Neural progenitor cell (in vitro differentiated cells): ENCODE measurements around the gene ACO2. TPM values are rescaled to one million over a fixed set of nuclear protein-coding genes. Genes with fewer than 3 reads are reported as not detected.

ENCODE experiments used
- DNase-seq: peaks from one replicate; pipeline ENCODE4 v3.0.0-alpha.2; 2016; ENCODE audit warnings: low spot score
- H2AFZ ChIP-seq: fragments of 200-600 bp; sonication (generic); replicated peaks from 2 replicates; pipeline ENCODE4 v1.6.1; 2016; ENCODE audit warnings: antibody characterized with exemption
- H3F3A ChIP-seq: fragments of 200-600 bp; sonication (generic); 2 replicates; pipeline ENCODE4 v1.6.1; 2016; ENCODE audit warnings: antibody characterized with exemption, low read depth
- H3K27ac ChIP-seq: fragments of 200-600 bp; sonication (generic); 2 replicates; pipeline ENCODE4 v1.5.1; 2016; ENCODE audit warnings: mild to moderate bottlenecking
- H3K27me3 ChIP-seq: fragments of 200-600 bp; sonication (generic); 2 replicates; pipeline ENCODE4 v1.6.1; 2016; ENCODE audit warnings: mild to moderate bottlenecking, moderate library complexity
- H3K36me3 ChIP-seq: fragments of 200-600 bp; sonication (generic); 2 replicates; pipeline ENCODE4 v1.5.1; 2016
- H3K4me1 ChIP-seq: fragments of 200-600 bp; sonication (generic); 2 replicates; pipeline ENCODE4 v1.6.1; 2016; ENCODE audit warnings: mixed run types
- H3K4me2 ChIP-seq: fragments of 200-600 bp; sonication (generic); 2 replicates; pipeline ENCODE4 v1.6.1; 2016
- H3K4me3 ChIP-seq: fragments of 200-600 bp; sonication (generic); 2 replicates; pipeline ENCODE4 v1.5.1; 2016
- H3K79me2 ChIP-seq: fragments of 200-600 bp; sonication (generic); 2 replicates; pipeline ENCODE4 v1.6.1; 2016; ENCODE audit warnings: low read depth
- H3K9ac ChIP-seq: fragments of 200-600 bp; sonication (generic); 2 replicates; pipeline ENCODE4 v1.6.1; 2016
- H3K9me3 ChIP-seq: fragments of 200-600 bp; sonication (generic); 2 replicates; pipeline ENCODE4 v1.5.1; 2016; ENCODE audit warnings: low read depth
- H4K20me1 ChIP-seq: fragments of 200-600 bp; sonication (generic); 2 replicates; pipeline ENCODE4 v1.6.1; 2016; ENCODE audit warnings: low read depth
- H3K27ac Mint-ChIP-seq: 3 replicates; pipeline ENCODE4 v1.8.0; 2021; ENCODE audit warnings: mixed read lengths
- H3K27me3 Mint-ChIP-seq: 2 replicates; pipeline ENCODE4 v1.8.0; 2022; ENCODE audit warnings: low read depth, mild to moderate bottlenecking, inconsistent platforms, moderate library complexity, mixed read lengths; ENCODE audit not compliant: insufficient read depth
- H3K36me3 Mint-ChIP-seq: 3 replicates; pipeline ENCODE4 v1.8.0; 2021; ENCODE audit warnings: mixed read lengths
- H3K4me1 Mint-ChIP-seq: 3 replicates; pipeline ENCODE4 v1.8.0; 2021; ENCODE audit warnings: mixed read lengths
- H3K4me3 Mint-ChIP-seq: 3 replicates; pipeline ENCODE4 v1.8.0; 2021; ENCODE audit warnings: mild to moderate bottlenecking, moderate library complexity, mixed read lengths
- H3K9me3 Mint-ChIP-seq: 3 replicates; pipeline ENCODE4 v1.8.0; 2020; ENCODE audit warnings: mixed read lengths
- EZH2 ChIP-seq: fragments of 200-600 bp; sonication (generic); IDR thresholded peaks from 2 replicates; pipeline ENCODE4 v1.6.1; 2017; ENCODE audit warnings: antibody characterized with exemption, mild to moderate bottlenecking, moderate library complexity
- EZH2phosphoT487 ChIP-seq: fragments of 200-600 bp; sonication (generic); IDR thresholded peaks from 2 replicates; pipeline ENCODE4 v1.6.1; 2017; ENCODE audit warnings: antibody characterized with exemption
- total RNA-seq: library from RNA; depleted of rRNA; stranded (reverse); fragments of >200 nt; gene quantifications from 2 replicates; pipeline ENCODE4 v1.2.3, GENCODE V29; 2015; ENCODE audit warnings: low replicate concordance
- TF ChIP-seq, protein P1 (sequence below): fragments of 200-600 bp; sonication (generic); IDR thresholded peaks from 2 replicates; pipeline ENCODE4 v1.5.1; 2017; ENCODE audit warnings: antibody characterized with exemption, mild to moderate bottlenecking

ACO2 gene
- total RNA-seq, 1 donor from 2014 or later, result 36.6 TPM

DNA sequence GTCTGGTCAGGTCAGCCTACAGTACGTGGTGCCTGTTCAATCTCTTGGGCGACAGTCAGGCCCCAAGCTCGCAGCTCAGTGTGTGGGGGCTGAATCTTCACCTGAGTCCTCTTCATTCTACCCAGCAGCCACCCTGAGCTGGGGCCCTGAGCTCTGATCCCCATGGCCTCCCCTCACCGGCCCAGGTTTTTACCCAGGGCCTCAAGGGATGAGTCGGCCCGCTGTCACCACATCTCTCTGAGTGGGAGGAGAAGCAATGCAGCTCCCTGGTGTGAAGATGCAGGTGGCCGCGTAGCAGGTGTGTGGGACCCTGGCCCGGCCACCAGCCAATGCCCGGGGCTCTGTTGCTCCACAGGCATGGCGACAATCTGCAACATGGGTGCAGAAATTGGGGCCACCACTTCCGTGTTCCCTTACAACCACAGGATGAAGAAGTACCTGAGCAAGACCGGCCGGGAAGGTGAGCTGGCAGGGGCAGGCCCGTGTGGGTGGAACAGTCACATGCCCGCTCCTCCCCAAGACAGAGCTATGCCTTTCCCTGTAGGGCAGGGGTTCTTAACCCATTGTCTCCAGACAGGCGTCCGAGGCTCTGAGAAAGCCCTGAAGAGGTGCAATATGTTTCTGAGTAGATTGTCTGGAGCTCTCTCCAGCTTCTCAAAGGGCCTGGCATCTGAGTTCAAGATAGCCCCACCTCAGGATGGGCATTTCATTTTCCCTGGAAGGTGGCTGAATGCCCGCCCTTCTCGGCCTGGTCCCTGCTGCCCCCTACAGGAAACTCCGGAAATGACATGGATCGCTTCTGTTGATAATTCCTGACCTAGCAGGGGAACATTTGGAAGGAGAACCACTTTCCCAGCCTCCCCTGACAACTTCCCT, 48.5 kb downstream of the ACO2 start:
- H2AFZ ChIP-seq, result no peak overlapping the region
- peaks cover 10% of the 10 kb centered on the region for H3K4me1 ChIP-seq
- H3F3A ChIP-seq, result peaks cover 4% of the 10 kb centered on the region
- Mint-ChIP-seq H3K9me3 (no peaks in the 10 kb centered on the region), H3K27ac (no peak overlapping the region), H3K27me3 (peaks cover 4% of the 10 kb centered on the region), H3K36me3 (peaks cover 7% of the 10 kb centered on the region), H3K4me1 (peaks cover 15% of the 10 kb centered on the region), H3K4me3 (no peak overlapping the region)
- H3K4me2 ChIP-seq, result no peak overlapping the region
- H3K4me3 ChIP-seq, result no peak overlapping the region
- peak; percentile 71 for DNase-seq
- no peaks in the 10 kb centered on the region for H3K27me3 ChIP-seq
- no peaks in the 10 kb centered on the region for H3K36me3 ChIP-seq
- no peak overlapping the region for H3K27ac ChIP-seq
- no peaks in the 10 kb centered on the region for H4K20me1 ChIP-seq
- H3K9me3 ChIP-seq, result no peaks in the 10 kb centered on the region
- TF ChIP-seq, protein P1, sequence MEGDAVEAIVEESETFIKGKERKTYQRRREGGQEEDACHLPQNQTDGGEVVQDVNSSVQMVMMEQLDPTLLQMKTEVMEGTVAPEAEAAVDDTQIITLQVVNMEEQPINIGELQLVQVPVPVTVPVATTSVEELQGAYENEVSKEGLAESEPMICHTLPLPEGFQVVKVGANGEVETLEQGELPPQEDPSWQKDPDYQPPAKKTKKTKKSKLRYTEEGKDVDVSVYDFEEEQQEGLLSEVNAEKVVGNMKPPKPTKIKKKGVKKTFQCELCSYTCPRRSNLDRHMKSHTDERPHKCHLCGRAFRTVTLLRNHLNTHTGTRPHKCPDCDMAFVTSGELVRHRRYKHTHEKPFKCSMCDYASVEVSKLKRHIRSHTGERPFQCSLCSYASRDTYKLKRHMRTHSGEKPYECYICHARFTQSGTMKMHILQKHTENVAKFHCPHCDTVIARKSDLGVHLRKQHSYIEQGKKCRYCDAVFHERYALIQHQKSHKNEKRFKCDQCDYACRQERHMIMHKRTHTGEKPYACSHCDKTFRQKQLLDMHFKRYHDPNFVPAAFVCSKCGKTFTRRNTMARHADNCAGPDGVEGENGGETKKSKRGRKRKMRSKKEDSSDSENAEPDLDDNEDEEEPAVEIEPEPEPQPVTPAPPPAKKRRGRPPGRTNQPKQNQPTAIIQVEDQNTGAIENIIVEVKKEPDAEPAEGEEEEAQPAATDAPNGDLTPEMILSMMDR, result peak; percentile 92
- no peak for TF ChIP-seq EZH2phosphoT487
- TF ChIP-seq EZH2, result no peak
- H3K9ac ChIP-seq, result no peak overlapping the region
- H3K79me2 ChIP-seq, result no peaks in the 10 kb centered on the region

DNA sequence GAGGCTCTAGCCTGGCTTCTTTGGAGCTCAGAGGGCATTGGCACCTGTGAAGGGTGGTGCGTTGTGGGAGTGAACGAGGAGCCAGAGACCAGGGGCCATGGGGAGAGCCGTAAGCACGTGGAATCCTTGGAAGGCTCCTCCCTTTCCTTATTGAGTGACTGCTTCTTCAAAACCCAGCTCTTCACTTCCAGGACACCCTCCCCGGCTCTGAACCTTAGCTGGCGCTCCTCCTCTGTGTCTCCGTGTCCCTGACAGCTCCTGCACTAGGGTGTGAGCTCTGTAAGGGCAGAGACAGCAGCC, 49.1 kb downstream of the ACO2 start:
- peaks cover 4% of the 10 kb centered on the region for H3F3A ChIP-seq
- H3K4me3 Mint-ChIP-seq, result no peak overlapping the region
- no peak overlapping the region for H3K4me2 ChIP-seq
- peaks cover 5% of the 10 kb centered on the region for H3K36me3 Mint-ChIP-seq
- H3K4me3 ChIP-seq, result no peak overlapping the region
- peaks cover 4% of the 10 kb centered on the region for H3K27me3 Mint-ChIP-seq
- peaks cover 5% of the 10 kb centered on the region for H3K4me1 ChIP-seq
- H3K9me3 ChIP-seq, result no peaks in the 10 kb centered on the region
- H3K36me3 ChIP-seq, result no peaks in the 10 kb centered on the region
- no peaks in the 10 kb centered on the region for H3K27me3 ChIP-seq
- no peak for DNase-seq
- no peaks in the 10 kb centered on the region for H3K9me3 Mint-ChIP-seq
- H3K27ac ChIP-seq, result no peak overlapping the region
- no peak overlapping the region for H2AFZ ChIP-seq
- H3K9ac ChIP-seq, result no peak overlapping the region
- no peaks in the 10 kb centered on the region for H3K79me2 ChIP-seq
- H3K27ac Mint-ChIP-seq, result no peak overlapping the region
- peaks cover 10% of the 10 kb centered on the region for H3K4me1 Mint-ChIP-seq
- H4K20me1 ChIP-seq, result no peaks in the 10 kb centered on the region
- TF ChIP-seq, protein P1, result no peak
- TF ChIP-seq EZH2phosphoT487 (no peak), EZH2 (no peak)

DNA sequence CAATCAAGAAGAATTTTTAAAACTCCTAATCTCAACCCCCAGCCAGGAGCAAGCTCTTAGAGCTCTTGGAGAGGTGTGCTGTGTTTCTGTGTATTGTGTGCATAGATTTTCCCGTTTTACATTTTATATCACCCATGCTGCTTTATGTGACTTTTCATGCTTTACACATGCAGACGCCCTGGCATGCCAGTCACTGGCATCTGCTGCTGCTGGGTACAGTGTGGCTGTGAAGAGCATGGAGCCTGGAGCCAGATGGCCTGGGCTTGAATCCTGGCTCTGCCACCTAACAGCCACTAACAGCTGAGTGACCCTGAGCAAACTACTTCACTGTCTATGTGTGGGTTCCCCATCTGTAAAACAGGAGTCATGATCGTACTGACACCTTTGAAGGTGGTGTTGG, 52.2 kb downstream of the ACO2 start:
- H4K20me1 ChIP-seq, result peaks cover under 1% of the 10 kb centered on the region
- Mint-ChIP-seq H3K4me3 (no peak overlapping the region), H3K27me3 (peaks cover 8% of the 10 kb centered on the region), H3K9me3 (no peaks in the 10 kb centered on the region), H3K4me1 (peaks cover 2% of the 10 kb centered on the region), H3K27ac (no peak overlapping the region), H3K36me3 (peaks cover 6% of the 10 kb centered on the region)
- H3K4me2 ChIP-seq, result no peak overlapping the region
- DNase-seq, result no peak
- H3K27me3 ChIP-seq, result no peaks in the 10 kb centered on the region
- no peaks in the 10 kb centered on the region for H3K79me2 ChIP-seq
- H3K36me3 ChIP-seq, result no peaks in the 10 kb centered on the region
- peaks cover 4% of the 10 kb centered on the region for H3F3A ChIP-seq
- no peak overlapping the region for H3K27ac ChIP-seq
- H3K4me3 ChIP-seq, result no peak overlapping the region
- H3K9me3 ChIP-seq, result no peaks in the 10 kb centered on the region
- no peak overlapping the region for H3K9ac ChIP-seq
- no peak overlapping the region for H2AFZ ChIP-seq
- H3K4me1 ChIP-seq, result no peaks in the 10 kb centered on the region
- TF ChIP-seq EZH2phosphoT487, result no peak
- TF ChIP-seq EZH2, result no peak
- TF ChIP-seq, protein P1, result no peak
